Esophagus (tissue), 2 donors: ENCODE data around the gene ERBB4. TPM values are rescaled to one million over a fixed set of nuclear protein-coding genes. Genes with fewer than 3 reads are reported as not detected.

Experiments used
- H3K27ac ChIP-seq, 2 donors: one replicate each; pipeline ENCODE4 v1.5.1; 2013; ENCODE audit warnings: low read depth in 2 of 2, mild to moderate bottlenecking in 2 of 2, inconsistent platforms in 1 of 2, low read length in 1 of 2, moderate library complexity in 1 of 2
- H3K27me3 ChIP-seq, 2 donors: one replicate each; pipeline ENCODE4 v1.6.1; 2013; ENCODE audit warnings: low read length in 2 of 2, control low read depth in 1 of 2, mild to moderate bottlenecking in 1 of 2; ENCODE audit not compliant: insufficient read depth in 2 of 2, control insufficient read depth in 1 of 2
- H3K36me3 ChIP-seq, 2 donors: one replicate each; pipeline ENCODE4 v1.6.1; 2013; ENCODE audit warnings: low read length in 1 of 2; ENCODE audit not compliant: control insufficient read depth in 2 of 2, insufficient read depth in 2 of 2
- H3K4me1 ChIP-seq, 2 donors: one replicate each; pipeline ENCODE4 v1.6.1; 2013; ENCODE audit warnings: low read length in 1 of 2; ENCODE audit not compliant: control insufficient read depth in 2 of 2, insufficient read depth in 2 of 2
- H3K4me3 ChIP-seq, 2 donors: one replicate each; pipeline ENCODE4 v1.5.1; 2013; ENCODE audit warnings: low read length in 2 of 2, mild to moderate bottlenecking in 2 of 2, low read depth in 1 of 2, moderate library complexity in 1 of 2
- H3K9me3 ChIP-seq, 2 donors: one replicate each; pipeline ENCODE4 v1.6.1; 2013; ENCODE audit warnings: mild to moderate bottlenecking in 2 of 2, low read depth in 1 of 2, low read length in 1 of 2, moderate library complexity in 1 of 2; ENCODE audit not compliant: control insufficient read depth in 2 of 2, insufficient read depth in 1 of 2
- WGBS, 2 donors: extraction: QIAGEN DNeasy Blood & Tissue Kit; methylation state at CpG; one replicate each; pipeline ENCODE4 v1.1.7; 2013; 5-methylcytosine and 5-hydroxymethylcytosine counted together
- polyA plus RNA-seq, 2 donors: library from polyadenylated mRNA; stranded (reverse); fragments of 200-250 nt; gene quantifications; one replicate each; pipeline ENCODE4 v1.2.3, GENCODE V29; 2013
- donor health status: healthy with polysubstance abuse.
- donor health status: Bipolar disorder and iron deficiency.

The ERBB4 gene
- polyA plus RNA-seq, 2 donors = under 0.01 to 0.06 TPM

- Histone ChIP-seq H3K27me3 (no peaks in the 10 kb centered on the region), H3K4me3 (no peak overlapping the region), H3K9me3 (no peaks in the 10 kb centered on the region), H3K4me1 (no peaks in the 10 kb centered on the region), H3K27ac (no peak overlapping the region), H3K36me3 (no peaks in the 10 kb centered on the region)
- WGBS, 2 donors = 47 to 64% methylated on average over 2 of the region's 2 CpGs
These were observed 1141.8 kb downstream of the ERBB4 start for GRCh38 chr2:211396815-211397214.

GRCh38 chr2:211391189-211391567 is 1147.4 kb downstream of the ERBB4 start:
- H3K4me1 ChIP-seq = no peaks in the 10 kb centered on the region
- H3K36me3 ChIP-seq = no peaks in the 10 kb centered on the region
- H3K9me3 ChIP-seq = no peaks in the 10 kb centered on the region
- 56 to 61% methylated on average over 3 of the region's 3 CpGs for WGBS, 2 donors
- H3K27ac ChIP-seq = no peak overlapping the region
- H3K4me3 ChIP-seq = no peak overlapping the region
- no peaks in the 10 kb centered on the region for H3K27me3 ChIP-seq

- H3K36me3 ChIP-seq = no peaks in the 10 kb centered on the region
- no peaks in the 10 kb centered on the region for H3K4me1 ChIP-seq
- no peak overlapping the region for H3K27ac ChIP-seq
- H3K4me3 ChIP-seq = no peak overlapping the region
- no peaks in the 10 kb centered on the region for H3K9me3 ChIP-seq
- WGBS, 2 donors = 66% methylated on average over 5 of the region's 5 CpGs
- H3K27me3 ChIP-seq = no peaks in the 10 kb centered on the region
These were observed 1147.9 kb downstream of the ERBB4 start for GRCh38 chr2:211390536-211391188.

- Histone ChIP-seq H3K4me1 (no peaks in the 10 kb centered on the region), H3K27ac (no peak overlapping the region), H3K9me3 (no peaks in the 10 kb centered on the region), H3K36me3 (no peaks in the 10 kb centered on the region), H3K4me3 (no peak overlapping the region), H3K27me3 (no peaks in the 10 kb centered on the region)
- WGBS, 2 donors = 64 to 75% methylated on average over 6 of the region's 6 CpGs
These were observed 1150.9 kb downstream of the ERBB4 start for GRCh38 chr2:211387734-211388133.

GRCh38 chr2:211380041-211380440 is 1158.6 kb downstream of the ERBB4 start:
- H3K27ac ChIP-seq = no peak overlapping the region
- H3K27me3 ChIP-seq = no peaks in the 10 kb centered on the region
- WGBS, 2 donors = 77 to 92% methylated on average over 2 of the region's 2 CpGs
- H3K36me3 ChIP-seq = no peaks in the 10 kb centered on the region
- H3K4me3 ChIP-seq = no peak overlapping the region
- H3K4me1 ChIP-seq = no peaks in the 10 kb centered on the region
- no peaks in the 10 kb centered on the region for H3K9me3 ChIP-seq

GRCh38 chr2:211376410-211376809 is 1162.2 kb downstream of the ERBB4 start:
- Histone ChIP-seq H3K36me3 (no peaks in the 10 kb centered on the region), H3K27ac (no peak overlapping the region), H3K27me3 (no peaks in the 10 kb centered on the region), H3K9me3 (no peaks in the 10 kb centered on the region), H3K4me3 (no peak overlapping the region), H3K4me1 (no peaks in the 10 kb centered on the region)

GRCh38 chr2:211373203-211373602 is 1165.4 kb downstream of the ERBB4 start:
- 73 to 90% methylated on average over 2 of the region's 2 CpGs for WGBS, 2 donors
- H3K4me1 ChIP-seq = no peaks in the 10 kb centered on the region
- H3K27me3 ChIP-seq = no peaks in the 10 kb centered on the region
- H3K9me3 ChIP-seq = no peaks in the 10 kb centered on the region
- no peak overlapping the region for H3K4me3 ChIP-seq
- H3K36me3 ChIP-seq = no peaks in the 10 kb centered on the region
- H3K27ac ChIP-seq = no peak overlapping the region

- Histone ChIP-seq H3K4me1 (no peaks in the 10 kb centered on the region), H3K27ac (no peak overlapping the region), H3K4me3 (no peak overlapping the region), H3K9me3 (no peaks in the 10 kb centered on the region), H3K27me3 (no peaks in the 10 kb centered on the region), H3K36me3 (no peaks in the 10 kb centered on the region)
- WGBS, 2 donors = 86 to 87% methylated on average over 2 of the region's 2 CpGs
These were observed 1167.1 kb downstream of the ERBB4 start for GRCh38 chr2:211371465-211371864.

- H3K36me3 ChIP-seq = no peaks in the 10 kb centered on the region
- no peaks in the 10 kb centered on the region for H3K9me3 ChIP-seq
- 37 to 46% methylated on average over 1 of the region's 1 CpG for WGBS, 2 donors
- H3K27me3 ChIP-seq = no peaks in the 10 kb centered on the region
- H3K27ac ChIP-seq = no peak overlapping the region
- no peaks in the 10 kb centered on the region for H3K4me1 ChIP-seq
- no peak overlapping the region for H3K4me3 ChIP-seq
These were observed 1170.1 kb downstream of the ERBB4 start for GRCh38 chr2:211368467-211368866.

GRCh38 chr2:211367711-211368110 is 1170.9 kb downstream of the ERBB4 start:
- Histone ChIP-seq H3K36me3 (no peaks in the 10 kb centered on the region), H3K9me3 (no peaks in the 10 kb centered on the region), H3K27me3 (no peaks in the 10 kb centered on the region), H3K4me1 (no peaks in the 10 kb centered on the region), H3K4me3 (no peak overlapping the region), H3K27ac (no peak overlapping the region)
- 68 to 69% methylated on average over 4 of the region's 4 CpGs for WGBS, 2 donors
